ENCODE data around the gene CDAN1.

- TF ChIP-seq CTCF (conservative IDR thresholded peaks at IDR 0.05 in 1 of 2, IDR thresholded peaks at IDR 0.05 in 1 of 2; ENCODE audit: low read depth in 1 of 2, low read length in 2 of 2), result no peak
- no peak for TF ChIP-seq EZH2 (IDR thresholded peaks at IDR 0.05; ENCODE audit: low read length, missing control alignments)
These were observed 45.8 kb upstream of the CDAN1 start for GRCh38 chr15:42782716-42783115.
